KMS-11 (cell line): ENCODE data around the gene RBM44.

ENCODE experiments used
- H2AFZ ChIP-seq: fragments of 200-600 bp; sonication (generic); 2 replicates; pipeline ENCODE4 v1.6.1; 2016; ENCODE audit warnings: antibody characterized with exemption, mixed run types, low read depth
- H3K27ac ChIP-seq: fragments of 200-600 bp; sonication (generic); 2 replicates; pipeline ENCODE4 v1.6.1; 2016; ENCODE audit warnings: mild to moderate bottlenecking, mixed run types
- H3K27me3 ChIP-seq: fragments of 200-600 bp; sonication (generic); 2 replicates; pipeline ENCODE4 v1.6.1; 2017; ENCODE audit warnings: mild to moderate bottlenecking, low read depth, mixed run types, moderate library complexity; ENCODE audit not compliant: insufficient read depth
- H3K36me3 ChIP-seq: fragments of 200-600 bp; sonication (generic); 2 replicates; pipeline ENCODE4 v1.6.1; 2017; ENCODE audit warnings: mild to moderate bottlenecking, mixed run types; ENCODE audit not compliant: insufficient read depth
- H3K4me1 ChIP-seq: fragments of 200-600 bp; sonication (generic); 2 replicates; pipeline ENCODE4 v1.6.1; 2016; ENCODE audit warnings: mild to moderate bottlenecking, low read depth, mixed run types; ENCODE audit not compliant: poor library complexity, severe bottlenecking
- H3K4me2 ChIP-seq: fragments of 200-600 bp; sonication (generic); 2 replicates; pipeline ENCODE4 v1.7.0; 2016; ENCODE audit warnings: mild to moderate bottlenecking, mixed run types
- H3K4me3 ChIP-seq: fragments of 200-600 bp; sonication (generic); IDR thresholded peaks from 2 replicates; pipeline ENCODE4 v1.6.1; 2017; ENCODE audit warnings: low read depth, low read length, mixed read lengths; ENCODE audit not compliant: insufficient read depth
- H3K79me2 ChIP-seq: fragments of 200-600 bp; sonication (generic); 2 replicates; pipeline ENCODE4 v1.6.1; 2016; ENCODE audit warnings: low read depth, mixed run types; ENCODE audit not compliant: insufficient read depth
- H3K9ac ChIP-seq: fragments of 200-600 bp; sonication (generic); 2 replicates; pipeline ENCODE4 v1.6.1; 2016; ENCODE audit warnings: mild to moderate bottlenecking, mixed run types
- H4K20me1 ChIP-seq: fragments of 200-600 bp; sonication (generic); 2 replicates; pipeline ENCODE4 v1.6.1; 2016; ENCODE audit warnings: mild to moderate bottlenecking, mixed run types; ENCODE audit not compliant: insufficient read depth
- CTCF ChIP-seq: fragments of 200-600 bp; sonication (generic); conservative IDR thresholded peaks from 2 replicates; pipeline ENCODE4 v1.6.1; 2017; ENCODE audit warnings: low read depth, mild to moderate bottlenecking, antibody characterized with exemption, low read length, moderate library complexity, mixed read lengths

The RBM44 gene

GRCh38 chr2:237752761-237753165 lies 45.8 kb upstream of the RBM44 start:
- Histone ChIP-seq H3K9ac (peak overlapping the region; percentile 58; the same call in 1 of the 2 replicates), H3K4me3 (no peak overlapping the region), H2AFZ (no peak overlapping the region), H3K27ac (peak overlapping the region; percentile 90), H3K27me3 (no peaks in the 10 kb centered on the region), H4K20me1 (no peaks in the 10 kb centered on the region), H3K4me1 (peaks cover 40% of the 10 kb centered on the region), H3K4me2 (peak overlapping the region; percentile 72), H3K36me3 (peaks cover 7% of the 10 kb centered on the region; the same call in 1 of the 2 replicates), H3K79me2 (no peaks in the 10 kb centered on the region; the same call in 1 of the 2 replicates)
- TF ChIP-seq CTCF: no peak

- TF ChIP-seq CTCF: no peak
- Histone ChIP-seq H2AFZ (no peak overlapping the region), H3K27me3 (no peaks in the 10 kb centered on the region), H4K20me1 (no peaks in the 10 kb centered on the region), H3K4me2 (no peak overlapping the region), H3K9ac (no peak overlapping the region), H3K4me3 (no peak overlapping the region), H3K36me3 (peaks cover 7% of the 10 kb centered on the region; the same call in 1 of the 2 replicates), H3K27ac (peak overlapping the region; percentile 19; the same call in 1 of the 2 replicates), H3K4me1 (peaks cover 40% of the 10 kb centered on the region), H3K79me2 (no peaks in the 10 kb centered on the region)
Observed at GRCh38 chr2:237754182-237754581, 44.4 kb upstream of the RBM44 start.

GRCh38 chr2:237754626-237755248 lies 43.8 kb upstream of the RBM44 start:
- no peaks in the 10 kb centered on the region for H3K79me2 ChIP-seq
- no peak overlapping the region for H2AFZ ChIP-seq
- peaks cover 7% of the 10 kb centered on the region; the same call in 1 of the 2 replicates for H3K36me3 ChIP-seq

GRCh38 chr2:237757616-237758015 lies 41.0 kb upstream of the RBM44 start:
- H3K4me1 ChIP-seq: peaks cover 16% of the 10 kb centered on the region
- no peak overlapping the region for H3K9ac ChIP-seq
- TF ChIP-seq CTCF: no peak
- H3K4me2 ChIP-seq: no peak overlapping the region
- H3K36me3 ChIP-seq: 0 out of 2 replicates have a peak, but pooled peaks cover 5% of the 10 kb centered on the region
- no peaks in the 10 kb centered on the region for H3K27me3 ChIP-seq
- no peak overlapping the region for H3K27ac ChIP-seq
- H2AFZ ChIP-seq: no peak overlapping the region
- no peaks in the 10 kb centered on the region for H4K20me1 ChIP-seq
- no peak overlapping the region for H3K4me3 ChIP-seq
- no peaks in the 10 kb centered on the region for H3K79me2 ChIP-seq

More at GRCh38 chr2:237754626-237755248, 43.8 kb upstream of the RBM44 start:
- Histone ChIP-seq H3K4me3 (no peak overlapping the region), H3K4me2 (no peak overlapping the region), H3K9ac (no peak overlapping the region), H3K27ac (no peak overlapping the region), H3K4me1 (peaks cover 40% of the 10 kb centered on the region), H3K27me3 (no peaks in the 10 kb centered on the region), H4K20me1 (no peaks in the 10 kb centered on the region)
- no peak for TF ChIP-seq CTCF
